Keratinocyte (primary cell): Measurements from ENCODE around the gene STIMATE. TPM values are rescaled to one million over a fixed set of nuclear protein-coding genes. Genes with fewer than 3 reads are reported as not detected.

ENCODE experiments used
- DNase-seq: peaks from one replicate; pipeline ENCODE4 v3.0.0-alpha.2; 2011; ENCODE audit warnings: low read depth, missing footprints, low spot score
- FAIRE-seq: peaks from 2 replicates; lab custom pipeline; 2011; peaks lifted over from hg19 to GRCh38; lab: Jason Lieb, UNC
- H2AFZ ChIP-seq: 2 replicates; pipeline ENCODE4 v1.6.0; 2012; ENCODE audit warnings: low read length, control low read depth, inconsistent platforms; ENCODE audit not compliant: control insufficient read depth
- H3K27ac ChIP-seq: 2 replicates; pipeline ENCODE4 v1.5.1; 2011; ENCODE audit warnings: low read length; ENCODE audit not compliant: control insufficient read depth, insufficient read depth
- H3K27me3 ChIP-seq: 3 replicates; pipeline ENCODE4 v1.6.0; 2011; ENCODE audit warnings: low read length; ENCODE audit not compliant: control insufficient read depth, insufficient read depth; ENCODE audit errors: extremely low read depth
- H3K36me3 ChIP-seq, 2 experiments: 2 replicates in 1 of 2; 3 replicates in 1 of 2; pipeline ENCODE4 v1.5.1; 2011; ENCODE audit warnings: low read length in 2 of 2, mild to moderate bottlenecking in 1 of 2; ENCODE audit not compliant: control insufficient read depth in 2 of 2, insufficient read depth in 2 of 2; ENCODE audit errors: extremely low read depth in 1 of 2
- H3K4me1 ChIP-seq: 3 replicates; pipeline ENCODE4 v1.5.1; 2011; ENCODE audit warnings: low read length; ENCODE audit not compliant: control insufficient read depth, insufficient read depth; ENCODE audit errors: extremely low read depth
- H3K4me2 ChIP-seq: 3 replicates; pipeline ENCODE4 v1.6.0; 2011; ENCODE audit warnings: low read depth, low read length; ENCODE audit not compliant: control insufficient read depth, insufficient read depth; ENCODE audit errors: extremely low read depth
- H3K4me3 ChIP-seq, 3 experiments: fragments of 200-600 bp in 1 of 3; sonication (generic) in 1 of 3; 2 replicates in 2 of 3; 3 replicates in 1 of 3; pipeline ENCODE4 v1.5.1; 2011 to 2016; ENCODE audit warnings: low read length in 3 of 3, mild to moderate bottlenecking in 3 of 3, control low read depth in 2 of 3, inconsistent platforms in 1 of 3, low read depth in 1 of 3, mixed read lengths in 1 of 3, mixed run types in 1 of 3, moderate library complexity in 1 of 3; ENCODE audit not compliant: control insufficient read depth in 2 of 3, insufficient read depth in 2 of 3; ENCODE audit errors: extremely low read depth in 1 of 3
- H3K79me2 ChIP-seq: 2 replicates; pipeline ENCODE4 v1.6.0; 2012; ENCODE audit warnings: low read length; ENCODE audit not compliant: control insufficient read depth, insufficient read depth
- H3K9ac ChIP-seq: 3 replicates; pipeline ENCODE4 v1.6.0; 2011; ENCODE audit warnings: low read length; ENCODE audit not compliant: control insufficient read depth, insufficient read depth; ENCODE audit errors: extremely low read depth
- H3K9me1 ChIP-seq: 3 replicates; pipeline ENCODE4 v1.6.0; 2011; ENCODE audit warnings: low read length; ENCODE audit not compliant: control insufficient read depth, insufficient read depth; ENCODE audit errors: extremely low read depth
- H3K9me3 ChIP-seq: 2 replicates; pipeline ENCODE4 v1.5.1; 2012; ENCODE audit warnings: low read depth, low read length; ENCODE audit not compliant: control insufficient read depth
- H4K20me1 ChIP-seq: 3 replicates; pipeline ENCODE4 v1.6.0; 2011; ENCODE audit warnings: low read length; ENCODE audit not compliant: control insufficient read depth, insufficient read depth; ENCODE audit errors: extremely low read depth
- CTCF ChIP-seq, 3 experiments: IDR thresholded peaks in 1 of 3; conservative IDR thresholded peaks in 1 of 3; optimal IDR thresholded peaks in 1 of 3; 2 replicates in 2 of 3; 3 replicates in 1 of 3; pipeline versions ENCODE3 to v1.5.1; 2011; ENCODE audit warnings: low read length in 3 of 3, mild to moderate bottlenecking in 3 of 3, moderate library complexity in 2 of 3, control low read depth in 1 of 3, inconsistent platforms in 1 of 3; ENCODE audit not compliant: insufficient read depth in 2 of 3; ENCODE audit errors: extremely low read depth in 1 of 3
- EZH2 ChIP-seq: IDR thresholded peaks from one replicate; pipeline ENCODE4 v1.6.1; 2012; ENCODE audit warnings: inconsistent platforms, mild to moderate bottlenecking, low read length, moderate library complexity
- dilution Hi-C: fragments of 300-500 bp; cut with MboI; formaldehyde crosslinking; loops from one replicate; pipeline ENCODE4 v1.7.0; 2020; ENCODE audit warnings: low sequenced_read_pairs; ENCODE audit not compliant: extremely low pct_ligation_motif_present
- polyA plus RNA-seq, 5 experiments: library from polyadenylated mRNA; depleted of rRNA in 3 of 5; stranded (reverse) in 3 of 5; stranded (forward) in 1 of 5; unstranded in 1 of 5; fragments of >200 nt; gene quantifications; 1 replicate in 1 of 5; 2 replicates in 3 of 5; 3 replicates in 1 of 5; pipeline versions ENCODE4 v1.2.1 to v1.2.3, GENCODE V29; 2011 to 2012; ENCODE audit warnings: missing spikeins in 2 of 5, low read depth in 1 of 5, low replicate concordance in 1 of 5

The STIMATE gene
- polyA plus RNA-seq, 1 donor (not counting 4 experiments of a cell fraction or from before 2014, with no cell fraction given) = 8.2 TPM

- Histone ChIP-seq H3K9me1 (no peaks in the 10 kb centered on the region), H3K27me3 (no peaks in the 10 kb centered on the region), H3K79me2 (no peaks in the 10 kb centered on the region), H3K27ac (no peak overlapping the region), H3K4me1 (peaks cover 10% of the 10 kb centered on the region), H3K4me3 (no peak overlapping the region), H4K20me1 (peaks cover 2% of the 10 kb centered on the region), H3K9ac (no peak overlapping the region), H3K9me3 (no peaks in the 10 kb centered on the region), H3K36me3 (no peaks in the 10 kb centered on the region), H2AFZ (no peak overlapping the region), H3K4me2 (no peak overlapping the region)
- FAIRE-seq = no peak
- dilution Hi-C loops = no loop called here
- no peak for DNase-seq
- TF ChIP-seq EZH2 (no peak), CTCF (optimal IDR thresholded peaks at IDR 0.05 in 1 of 3, IDR thresholded peaks at IDR 0.05 in 1 of 3, conservative IDR thresholded peaks at IDR 0.05 in 1 of 3; ENCODE audit: extremely low read depth in 1 of 3, insufficient read depth in 2 of 3, low read length in 3 of 3) (peak in 1 of 3 experiments; percentile 6)
Measured at GRCh38 chr3:52873433-52874159, 23.8 kb downstream of the STIMATE start.

- H3K4me3 ChIP-seq = no peak overlapping the region
- no peak for TF ChIP-seq CTCF (optimal IDR thresholded peaks at IDR 0.05 in 1 of 3, IDR thresholded peaks at IDR 0.05 in 1 of 3, conservative IDR thresholded peaks at IDR 0.05 in 1 of 3; ENCODE audit: extremely low read depth in 1 of 3, insufficient read depth in 2 of 3, low read length in 3 of 3)
- TF ChIP-seq EZH2 = no peak
- no peaks in the 10 kb centered on the region for H3K9me1 ChIP-seq
- H4K20me1 ChIP-seq = peaks cover 1% of the 10 kb centered on the region
- H3K27me3 ChIP-seq = no peaks in the 10 kb centered on the region
- no peaks in the 10 kb centered on the region for H3K79me2 ChIP-seq
- DNase-seq (no peak), FAIRE-seq (no peak)
- no peaks in the 10 kb centered on the region for H3K9me3 ChIP-seq
- H2AFZ ChIP-seq = no peak overlapping the region
- no peaks in the 10 kb centered on the region for H3K36me3 ChIP-seq
- H3K27ac ChIP-seq = no peak overlapping the region
- no peak overlapping the region for H3K4me2 ChIP-seq
- peaks cover 10% of the 10 kb centered on the region for H3K4me1 ChIP-seq
- dilution Hi-C loops = no loop called here
- no peak overlapping the region for H3K9ac ChIP-seq
Measured at GRCh38 chr3:52872245-52872644, 25.1 kb downstream of the STIMATE start.
